ENCODE results near the gene SIN3A. TPM values are rescaled to one million over a fixed set of nuclear protein-coding genes. Genes with fewer than 3 reads are reported as not detected.

The SIN3A gene
- total RNA-seq, 2 experiments from 2014 or later: 67.5 to 72.4 TPM

DNA sequence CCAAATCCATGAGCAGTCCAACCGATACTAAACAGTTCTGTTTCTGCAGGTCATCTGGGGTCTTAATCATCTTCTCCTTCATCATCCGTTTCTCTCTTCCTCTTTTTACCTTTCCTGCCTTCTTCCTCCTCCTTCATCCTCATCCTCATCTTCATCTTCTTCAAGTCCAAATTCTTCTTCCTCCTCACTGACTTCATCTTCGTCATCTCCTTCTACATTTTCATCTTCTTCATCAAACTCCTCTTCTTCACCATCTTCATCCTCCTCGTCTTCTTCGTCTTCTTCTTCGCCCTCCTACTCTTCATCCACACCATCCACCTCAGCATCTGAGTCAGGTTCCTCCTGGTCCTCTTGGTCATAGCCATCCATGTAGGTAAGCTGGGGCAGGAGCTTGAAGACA lies 129.8 kb downstream of the SIN3A start:
- DNase-seq (no peak), ATAC-seq (no peak)
- TF ChIP-seq, protein P1, sequence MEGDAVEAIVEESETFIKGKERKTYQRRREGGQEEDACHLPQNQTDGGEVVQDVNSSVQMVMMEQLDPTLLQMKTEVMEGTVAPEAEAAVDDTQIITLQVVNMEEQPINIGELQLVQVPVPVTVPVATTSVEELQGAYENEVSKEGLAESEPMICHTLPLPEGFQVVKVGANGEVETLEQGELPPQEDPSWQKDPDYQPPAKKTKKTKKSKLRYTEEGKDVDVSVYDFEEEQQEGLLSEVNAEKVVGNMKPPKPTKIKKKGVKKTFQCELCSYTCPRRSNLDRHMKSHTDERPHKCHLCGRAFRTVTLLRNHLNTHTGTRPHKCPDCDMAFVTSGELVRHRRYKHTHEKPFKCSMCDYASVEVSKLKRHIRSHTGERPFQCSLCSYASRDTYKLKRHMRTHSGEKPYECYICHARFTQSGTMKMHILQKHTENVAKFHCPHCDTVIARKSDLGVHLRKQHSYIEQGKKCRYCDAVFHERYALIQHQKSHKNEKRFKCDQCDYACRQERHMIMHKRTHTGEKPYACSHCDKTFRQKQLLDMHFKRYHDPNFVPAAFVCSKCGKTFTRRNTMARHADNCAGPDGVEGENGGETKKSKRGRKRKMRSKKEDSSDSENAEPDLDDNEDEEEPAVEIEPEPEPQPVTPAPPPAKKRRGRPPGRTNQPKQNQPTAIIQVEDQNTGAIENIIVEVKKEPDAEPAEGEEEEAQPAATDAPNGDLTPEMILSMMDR (IDR thresholded peaks at IDR 0.05): no peak
- Mint-ChIP-seq H3K27ac (no peak overlapping the region), H3K9me3 (no peaks in the 10 kb centered on the region), H3K36me3 (ENCODE audit: low read depth) (no peaks in the 10 kb centered on the region), H3K4me3 (no peak overlapping the region), H3K27me3 (no peaks in the 10 kb centered on the region), H3K4me1 (ENCODE audit: low read depth) (no peaks in the 10 kb centered on the region)
- POLR2A ChIA-PET: no interaction called here
- CTCF ChIA-PET: no interaction called here
- intact Hi-C loops (cut with micrococcal nuclease): no loop called here

Small RNA genes lying within 50 kb of the gene (microRNA-seq; reads per million reads assigned to microRNA genes)
- not detected for gene MIR631 (ENCODE audit: borderline microRNAs expressed, borderline replicate concordance)

Other genes with a start within 250 kb of the SIN3A start
- gene C15orf39, start 249.8 kb downstream of the SIN3A start, total RNA-seq: 10 to 100 TPM; 22.1 to 24.1 TPM
- gene GOLGA6C, start 193.4 kb downstream of the SIN3A start, total RNA-seq: not detected
- gene GOLGA6D, start 168.9 kb downstream of the SIN3A start, total RNA-seq: not detected
- gene COMMD4, start 115.6 kb downstream of the SIN3A start, total RNA-seq: 10 to 100 TPM; 67.1 to 72.3 TPM
- 10 to 100 TPM; 11.6 to 11.7 TPM for gene NEIL1, start 104.7 kb downstream of the SIN3A start, total RNA-seq
- gene MAN2C1, start 83.1 kb downstream of the SIN3A start, total RNA-seq: 100 to 1,000 TPM; 170 to 181 TPM
- 10 to 100 TPM; 12.3 to 12.9 TPM for gene PTPN9, start 127.6 kb upstream of the SIN3A start, total RNA-seq
- gene SNUPN, start 174.0 kb upstream of the SIN3A start, total RNA-seq: 10 to 100 TPM; 28.2 to 28.5 TPM
- gene IMP3, start 188.5 kb upstream of the SIN3A start, total RNA-seq: 100 to 1,000 TPM; 101 to 105 TPM
- gene SNX33, start 196.2 kb upstream of the SIN3A start, total RNA-seq: 1 to 10 TPM; 1.7 to 1.8 TPM